NCI-H2196 treated with DMSO at 0.1 percent for 48 hours (cell line): ENCODE data around the gene B4GALNT2.
"Not testable (repeated sequence)": the region's sequence is repeated elsewhere in the genome, so short reads cannot be mapped to it uniquely, and the experiment has no call there.

Experiments
- DNase-seq: peaks from one replicate; lab custom pipeline; 2025; ENCODE audit not compliant: unreplicated experiment; lab: John Stamatoyannopoulos, UW

The B4GALNT2 gene

GRCh38 chr17:49132699-49133364 is at the start of gene B4GALNT2:
Gene B4GALNT2 (plus strand): TSS chr17:49132769. CDS start chr17:49132793, 24 bp downstream.
- DNase-seq: no peak

DNA sequence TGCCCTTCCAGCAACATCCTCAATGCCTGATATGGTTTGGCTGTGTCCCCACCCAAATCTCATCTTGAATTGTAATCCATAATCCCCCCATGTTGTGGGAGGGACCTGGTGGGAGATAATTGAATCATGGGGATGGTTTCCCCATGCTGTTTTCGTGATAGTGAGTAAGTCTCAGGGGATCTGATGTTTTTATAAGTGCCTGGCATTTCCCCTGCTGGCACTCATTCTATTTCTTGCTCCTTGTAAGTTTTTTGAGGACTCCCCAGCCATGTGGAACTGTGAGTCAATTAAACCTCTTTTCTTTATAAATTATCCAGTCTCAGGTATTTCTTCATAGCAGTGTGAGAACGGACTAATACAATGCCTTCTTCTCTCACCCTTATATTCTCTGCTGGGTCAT is 47.5 kb upstream of the B4GALNT2 start:
- DNase-seq: not testable (repeated sequence)

DNA sequence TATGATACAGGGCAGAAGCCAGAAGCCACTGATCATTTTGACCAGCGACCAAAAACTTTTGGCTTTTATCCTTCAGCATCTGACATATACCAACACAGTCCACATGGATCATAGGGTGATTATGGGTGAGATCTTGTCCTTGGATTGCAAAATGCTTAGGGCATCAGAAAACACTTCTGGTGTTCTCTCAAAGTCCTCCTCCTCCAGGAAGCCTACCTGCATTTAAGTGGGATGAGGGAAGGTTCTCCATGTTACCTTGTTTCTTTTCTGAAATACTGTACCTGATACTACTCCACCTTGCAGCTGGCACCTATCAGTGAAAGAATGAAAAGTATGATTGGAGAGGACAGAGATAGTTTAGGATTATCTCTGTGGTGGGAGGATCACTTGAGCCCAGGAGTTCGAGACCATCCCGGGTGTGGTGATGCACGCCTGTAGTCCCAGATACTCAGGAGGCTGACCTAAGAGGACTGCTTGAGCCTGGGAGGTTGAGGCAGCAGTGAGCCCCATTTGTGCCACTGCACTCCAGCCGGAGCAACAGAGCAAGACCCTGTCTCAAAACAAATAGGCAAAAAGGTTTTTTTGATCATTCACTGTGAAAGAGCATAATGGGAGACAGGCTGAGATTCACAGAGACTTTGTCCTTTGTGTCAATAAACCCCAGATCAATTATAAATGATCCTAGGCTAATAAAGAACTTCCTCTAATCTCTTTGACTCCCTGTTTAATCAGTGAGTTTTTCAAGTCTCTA is 46.8 kb upstream of the B4GALNT2 start:
- no peak for DNase-seq

DNA sequence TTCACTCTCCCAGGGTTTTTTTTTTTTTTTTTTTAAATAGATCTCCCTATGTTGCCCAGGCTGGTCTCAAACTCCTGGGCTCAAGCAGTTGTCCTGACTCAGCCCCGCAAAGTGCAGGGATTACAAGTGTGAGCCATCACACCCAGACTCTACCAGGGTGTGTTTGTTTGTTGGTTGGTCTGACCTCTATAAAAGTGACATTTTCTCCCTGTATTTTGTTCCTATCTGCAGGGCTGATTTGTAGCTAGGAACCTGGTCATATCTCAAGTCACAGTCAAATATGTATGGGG is 46.3 kb upstream of the B4GALNT2 start:
- no peak for DNase-seq

- DNase-seq: no peak
Measured at GRCh38 chr17:49086649-49087048, 45.9 kb upstream of the B4GALNT2 start.

DNA sequence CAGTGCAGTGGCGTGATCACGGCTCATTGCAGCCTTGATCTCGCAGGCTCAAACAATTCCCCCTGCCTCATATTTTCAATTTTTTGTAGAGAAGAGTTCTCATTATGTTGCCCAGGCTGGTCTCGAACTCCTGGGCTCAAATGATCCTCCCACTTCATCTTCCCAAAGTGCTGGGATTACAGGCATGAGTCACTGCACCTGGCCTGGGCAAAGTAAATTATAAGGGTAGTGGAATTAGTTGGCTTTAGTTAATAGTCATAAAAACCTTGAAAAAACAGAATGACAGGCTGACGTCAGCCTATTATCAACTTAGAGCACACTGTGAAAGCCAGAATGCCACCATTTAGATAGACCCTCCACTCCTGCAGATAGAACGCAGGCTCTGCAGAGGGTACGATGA is 43.5 kb upstream of the B4GALNT2 start:
- DNase-seq: no peak

GRCh38 chr17:49090878-49091594 is 41.5 kb upstream of the B4GALNT2 start:
- no peak for DNase-seq

DNA sequence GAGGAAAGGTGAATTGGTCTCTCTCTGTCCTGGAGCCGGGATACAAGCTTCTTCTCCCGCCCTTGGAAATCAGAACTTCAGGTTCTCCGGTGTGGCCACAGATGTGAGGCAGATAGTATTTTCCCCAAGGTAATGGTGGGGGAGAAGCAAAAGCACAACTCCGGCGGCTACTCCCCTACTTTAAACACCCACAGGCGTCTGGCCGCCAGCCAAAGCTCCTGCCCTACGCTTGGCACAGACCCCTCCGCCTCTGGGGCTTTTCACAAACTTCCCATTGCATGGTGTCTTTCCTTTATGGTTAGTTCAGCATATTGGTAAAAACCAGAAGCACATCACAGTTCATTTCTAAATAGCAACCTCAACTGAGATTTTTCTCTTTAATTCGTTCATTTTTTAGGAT is 39.4 kb upstream of the B4GALNT2 start:
- DNase-seq: no peak

- DNase-seq: no peak
Measured at GRCh38 chr17:49100601-49101000, 32.0 kb upstream of the B4GALNT2 start.

DNA sequence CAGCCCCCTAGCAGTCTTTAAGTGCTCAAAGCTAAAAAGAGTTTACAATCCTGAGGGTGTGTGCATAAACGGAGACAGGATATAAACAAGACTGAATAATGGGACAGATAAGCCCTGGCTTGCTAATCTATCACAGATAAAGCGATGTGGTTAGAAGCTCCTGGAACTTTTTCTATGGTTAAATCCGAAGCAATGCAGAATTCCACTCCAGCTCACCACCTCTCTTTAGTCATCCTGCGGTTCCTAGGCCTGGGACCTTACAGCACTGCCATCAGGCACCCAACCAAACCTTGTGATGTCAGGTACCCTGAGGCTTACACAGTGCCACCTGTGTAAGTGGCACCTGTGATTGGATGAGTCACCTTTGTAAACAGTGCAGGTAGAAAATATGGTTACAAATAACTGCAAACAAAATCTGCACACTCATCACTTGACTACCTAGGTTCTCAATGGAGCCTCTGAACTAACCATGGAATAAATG is 31.5 kb upstream of the B4GALNT2 start:
- no peak for DNase-seq

- DNase-seq: not testable (repeated sequence)
Measured at GRCh38 chr17:49103360-49103759, 29.2 kb upstream of the B4GALNT2 start.

GRCh38 chr17:49104511-49105074 is 28.0 kb upstream of the B4GALNT2 start:
- DNase-seq: no peak

GRCh38 chr17:49106321-49107210 is 26.0 kb upstream of the B4GALNT2 start:
- DNase-seq: no peak

- DNase-seq: no peak
Measured at GRCh38 chr17:49107211-49107557, 25.4 kb upstream of the B4GALNT2 start.

DNA sequence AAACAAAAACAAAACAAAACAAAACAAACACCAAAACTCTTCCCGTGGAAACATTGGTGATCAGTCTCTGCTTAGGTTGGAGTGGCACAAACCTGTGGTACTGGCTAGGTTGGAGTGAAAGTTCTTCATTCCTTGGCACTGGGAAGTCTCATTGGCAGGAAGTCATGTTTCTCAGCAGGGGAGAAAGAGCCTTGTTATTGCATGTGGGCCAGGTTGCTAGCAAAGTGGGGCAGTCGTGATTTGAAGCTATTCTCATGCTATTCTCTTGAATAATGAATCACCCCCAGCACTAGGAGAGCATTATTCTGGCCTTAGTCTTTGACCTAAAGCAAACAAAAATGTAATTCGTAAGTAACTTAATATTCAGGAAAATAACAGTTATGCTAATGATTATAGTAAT is 24.3 kb upstream of the B4GALNT2 start:
- DNase-seq: no peak

DNA sequence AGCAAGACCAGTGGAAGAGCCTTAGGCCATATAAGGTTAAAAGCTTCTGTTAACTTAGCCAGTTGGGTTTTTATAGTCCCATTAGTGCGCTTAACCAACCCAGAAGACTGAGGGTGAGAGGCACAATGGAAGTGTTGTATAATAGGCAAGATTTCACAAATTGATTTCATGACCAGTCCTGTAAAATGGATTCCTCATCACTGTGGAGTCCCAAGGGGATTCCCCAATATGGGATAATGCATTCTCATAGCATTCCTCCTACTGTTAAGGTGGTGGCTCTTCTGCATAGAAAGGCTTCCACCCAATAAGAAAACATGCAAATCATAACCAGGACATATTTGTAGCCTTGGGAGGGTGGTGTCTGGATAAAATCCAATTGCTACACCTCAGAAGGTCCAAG is 22.1 kb upstream of the B4GALNT2 start:
- DNase-seq: no peak

DNA sequence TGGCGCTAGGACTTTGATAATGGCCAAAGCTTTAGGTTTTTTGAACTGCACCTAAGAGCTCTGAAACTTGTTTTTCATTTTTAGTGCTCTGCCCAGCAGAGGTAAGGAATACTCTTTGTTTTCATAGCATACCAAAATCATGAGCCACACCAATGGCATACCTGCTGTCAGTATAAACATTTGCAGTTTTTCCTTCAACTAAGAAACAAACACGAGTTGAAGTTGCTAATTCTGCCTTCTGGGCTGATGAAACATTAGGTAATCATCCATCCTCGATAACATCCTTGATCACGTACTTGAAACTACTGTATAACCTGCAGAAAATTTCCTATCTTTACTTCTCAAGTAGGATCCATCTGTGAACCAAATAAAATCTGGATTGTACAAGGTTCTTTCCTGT is 20.6 kb upstream of the B4GALNT2 start:
- no peak for DNase-seq

DNA sequence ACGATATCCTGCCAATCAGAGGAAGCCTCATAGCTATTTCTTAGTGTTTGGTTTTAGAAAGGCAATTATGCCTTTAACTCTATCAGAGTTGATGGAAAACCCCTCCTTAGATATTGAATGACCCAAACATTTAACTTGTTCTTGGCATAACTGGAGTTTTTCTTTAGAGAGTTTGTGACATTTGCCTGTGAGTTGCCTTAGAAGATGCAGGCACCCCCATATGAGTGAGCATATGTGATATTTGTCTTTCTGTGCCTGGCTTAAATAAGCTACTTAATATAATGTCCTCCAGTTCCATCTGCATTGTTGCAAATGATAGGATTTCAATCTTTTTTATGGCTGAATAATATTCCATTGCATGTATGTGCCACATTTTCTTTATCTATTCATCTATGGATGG is 19.6 kb upstream of the B4GALNT2 start:
- DNase-seq: no peak

DNA sequence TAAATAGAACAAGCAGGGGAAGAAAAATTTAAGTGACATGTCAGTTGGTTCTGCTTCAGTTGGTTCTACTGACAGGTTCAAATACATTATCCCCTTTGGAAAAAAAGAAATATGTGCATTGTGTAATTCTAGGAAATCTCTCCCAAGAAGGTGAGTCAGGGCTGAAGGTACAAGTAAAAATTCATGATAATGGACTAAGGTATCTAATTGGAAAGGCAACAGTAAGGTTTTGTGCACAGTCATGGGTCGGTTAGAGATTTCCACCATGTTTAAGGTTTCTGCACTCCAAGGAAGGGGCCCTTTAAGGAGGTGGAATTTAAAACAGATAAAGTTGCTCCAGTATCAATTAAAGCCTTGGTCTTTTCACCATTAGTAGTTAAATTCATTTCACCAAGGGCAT is 17.9 kb upstream of the B4GALNT2 start:
- no peak for DNase-seq

DNA sequence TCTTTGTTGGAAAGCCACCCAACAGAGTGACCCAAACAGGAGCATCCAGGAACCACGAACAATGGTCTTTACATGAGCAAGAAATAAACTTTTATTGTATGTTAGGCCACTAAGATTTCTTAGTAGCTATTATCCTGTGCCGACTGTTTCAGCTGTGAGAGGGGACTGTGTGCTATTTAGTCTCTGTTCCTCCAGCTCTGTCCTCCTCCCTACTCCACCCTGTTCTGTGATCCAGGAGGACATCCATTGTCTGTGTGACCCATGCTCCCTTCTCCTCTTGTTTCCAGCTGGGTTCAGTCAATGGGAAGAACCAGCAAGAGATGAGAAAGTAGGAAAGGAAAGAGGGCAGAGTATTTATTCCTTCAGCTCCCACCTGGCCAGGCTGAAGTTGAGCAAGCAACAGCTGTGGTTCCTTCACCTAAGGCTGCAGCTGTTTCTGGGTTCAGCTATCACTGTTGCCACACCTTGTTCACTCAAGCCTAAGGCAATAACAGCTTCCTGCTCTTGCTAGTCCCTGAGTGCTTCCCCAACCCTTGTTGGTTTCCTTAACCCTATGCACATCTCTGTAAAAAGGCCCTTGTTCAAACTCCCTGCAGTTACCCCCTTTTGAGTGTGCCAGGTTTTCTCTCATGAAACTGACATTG is 14.9 kb upstream of the B4GALNT2 start:
- no peak for DNase-seq
